Caki2 (cell line): ENCODE results near the gene RTTN. TPM values are rescaled to one million over a fixed set of nuclear protein-coding genes. Genes with fewer than 3 reads are reported as not detected.
"Not testable (repeated sequence)": the region's sequence is repeated elsewhere in the genome, so short reads cannot be mapped to it uniquely, and the experiment has no call there.

Experiments used
- DNase-seq: peaks from one replicate; pipeline ENCODE4 v3.0.0-alpha.2; 2015; ENCODE audit warnings: low read depth
- in situ Hi-C: cut with HindIII; loops from 2 replicates; pipeline ENCODE4 v1.10.0; 2016; ENCODE audit warnings: low sequenced_read_pairs, low pct_unique_long_range_greater_than_20kb, mixed read lengths
- total RNA-seq: library from RNA; depleted of rRNA; stranded (reverse); fragments of >200 nt; shearing (Covaris generic); gene quantifications from 2 replicates; pipeline ENCODE4 v1.2.3, GENCODE V29; 2014; ENCODE audit warnings: low replicate concordance; rRNA removed

Gene RTTN
- total RNA-seq, 1 experiment from 2014 or later, result 1.7 TPM

GRCh38 chr18:69975294-69975693 lies 230.2 kb downstream of the RTTN start:
- DNase-seq, result peak; percentile 12
- in situ Hi-C loops, result not testable (repeated sequence)

- in situ Hi-C loops, result no loop called here
- DNase-seq, result no peak
Measured at GRCh38 chr18:69974365-69974764, 231.1 kb downstream of the RTTN start.

GRCh38 chr18:69969491-69969890 lies 236.0 kb downstream of the RTTN start:
- no peak for DNase-seq
- in situ Hi-C loops, result no loop called here

- in situ Hi-C loops, result no loop called here
- no peak for DNase-seq
Measured at GRCh38 chr18:69968039-69968438, 237.4 kb downstream of the RTTN start.

GRCh38 chr18:69963196-69963595 lies 242.3 kb downstream of the RTTN start:
- no peak for DNase-seq
- in situ Hi-C loops, result no loop called here

GRCh38 chr18:69961718-69962117 lies 243.8 kb downstream of the RTTN start:
- DNase-seq, result no peak
- in situ Hi-C loops, result no loop called here

GRCh38 chr18:69958422-69958821 lies 247.1 kb downstream of the RTTN start:
- in situ Hi-C loops, result no loop called here
- no peak for DNase-seq

- DNase-seq, result no peak
- in situ Hi-C loops, result no loop called here
Measured at GRCh38 chr18:69957747-69958146, 247.7 kb downstream of the RTTN start.

GRCh38 chr18:69956665-69957620 lies 248.5 kb downstream of the RTTN start:
- in situ Hi-C loops, result no loop called here
- no peak for DNase-seq

- in situ Hi-C loops, result no loop called here
Measured at GRCh38 chr18:69956057-69956456, 249.4 kb downstream of the RTTN start.

GRCh38 chr18:69954719-69955480 lies 250.6 kb downstream of the RTTN start:
- no peak for DNase-seq
- in situ Hi-C loops, result no loop called here

More at GRCh38 chr18:69956057-69956456, 249.4 kb downstream of the RTTN start:
- DNase-seq, result no peak

- in situ Hi-C loops, result no loop called here
- DNase-seq, result no peak
Measured at GRCh38 chr18:69953191-69953590, 252.3 kb downstream of the RTTN start.

Other genes starting within 250 kb of the RTTN start
- gene SOCS6, start 83.4 kb upstream of the RTTN start, total RNA-seq, result 7.8 and 9.4 TPM in 2 replicates